ENCODE results near the gene DOCK11. TPM values are rescaled to one million over a fixed set of nuclear protein-coding genes. Genes with fewer than 3 reads are reported as not detected.

DOCK11 gene
- total RNA-seq, 1 experiment from 2014 or later = 2.7 TPM

DNA sequence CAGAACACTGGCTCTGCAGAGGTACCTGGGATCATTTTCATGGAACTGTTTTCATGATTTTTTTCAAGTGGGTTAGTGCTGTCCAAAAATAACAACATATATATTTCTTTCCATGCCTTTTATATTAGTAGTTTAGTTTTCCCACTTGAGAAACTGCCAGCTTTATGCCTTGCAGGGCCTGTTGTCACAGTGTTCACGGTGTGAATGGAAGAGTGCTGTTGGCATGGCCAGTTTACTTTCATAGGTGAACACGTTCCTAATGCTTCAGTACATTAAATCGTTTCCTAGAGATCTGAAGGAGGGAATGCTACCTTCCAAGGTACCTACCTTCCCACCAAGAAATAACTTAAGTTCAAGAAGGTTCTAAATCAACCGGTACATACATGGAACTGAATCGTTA lies 12.6 kb downstream of the DOCK11 start:
- no peaks in the 10 kb centered on the region for H3K27me3 Mint-ChIP-seq (ENCODE audit: insufficient read depth, unreplicated experiment)
- intact Hi-C loops (cut with micrococcal nuclease; ENCODE audit: unreplicated experiment) = no loop called here
- POLR2A ChIA-PET = no interaction called here
- TF ChIP-seq, protein P1, sequence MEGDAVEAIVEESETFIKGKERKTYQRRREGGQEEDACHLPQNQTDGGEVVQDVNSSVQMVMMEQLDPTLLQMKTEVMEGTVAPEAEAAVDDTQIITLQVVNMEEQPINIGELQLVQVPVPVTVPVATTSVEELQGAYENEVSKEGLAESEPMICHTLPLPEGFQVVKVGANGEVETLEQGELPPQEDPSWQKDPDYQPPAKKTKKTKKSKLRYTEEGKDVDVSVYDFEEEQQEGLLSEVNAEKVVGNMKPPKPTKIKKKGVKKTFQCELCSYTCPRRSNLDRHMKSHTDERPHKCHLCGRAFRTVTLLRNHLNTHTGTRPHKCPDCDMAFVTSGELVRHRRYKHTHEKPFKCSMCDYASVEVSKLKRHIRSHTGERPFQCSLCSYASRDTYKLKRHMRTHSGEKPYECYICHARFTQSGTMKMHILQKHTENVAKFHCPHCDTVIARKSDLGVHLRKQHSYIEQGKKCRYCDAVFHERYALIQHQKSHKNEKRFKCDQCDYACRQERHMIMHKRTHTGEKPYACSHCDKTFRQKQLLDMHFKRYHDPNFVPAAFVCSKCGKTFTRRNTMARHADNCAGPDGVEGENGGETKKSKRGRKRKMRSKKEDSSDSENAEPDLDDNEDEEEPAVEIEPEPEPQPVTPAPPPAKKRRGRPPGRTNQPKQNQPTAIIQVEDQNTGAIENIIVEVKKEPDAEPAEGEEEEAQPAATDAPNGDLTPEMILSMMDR (IDR thresholded peaks at IDR 0.05; ENCODE audit: insufficient read depth in 1 of 2, low read depth in 1 of 2, low read length in 1 of 2, severe bottlenecking in 1 of 2, unreplicated experiment in 1 of 2) = no peak
- no peaks in the 10 kb centered on the region for H3K36me3 Mint-ChIP-seq (ENCODE audit: insufficient read depth, unreplicated experiment)
- no peaks in the 10 kb centered on the region for H3K4me1 ChIP-seq
- CTCF ChIA-PET = no interaction called here
- no peaks in the 10 kb centered on the region for H3K36me3 ChIP-seq (ENCODE audit: control insufficient read depth, insufficient read depth, low read length)
- H3K4me1 Mint-ChIP-seq (ENCODE audit: low read depth, unreplicated experiment) = no peaks in the 10 kb centered on the region
- H3K9me3 ChIP-seq = no peaks in the 10 kb centered on the region
- H3K27ac Mint-ChIP-seq (ENCODE audit: unreplicated experiment) = no peak overlapping the region
- DNase-seq = no peak
- H3K9me3 Mint-ChIP-seq (ENCODE audit: unreplicated experiment) = no peaks in the 10 kb centered on the region
- H3K4me3 Mint-ChIP-seq (ENCODE audit: unreplicated experiment) = no peak overlapping the region
- no TSS peak for BruUV-seq (replicated peaks)
- H3K27me3 ChIP-seq (replicated peaks; ENCODE audit: control insufficient read depth, insufficient read depth, low read length) = no peaks in the 10 kb centered on the region
- no peak overlapping the region for H3K4me3 ChIP-seq (ENCODE audit: low read depth, low read length)

DNA sequence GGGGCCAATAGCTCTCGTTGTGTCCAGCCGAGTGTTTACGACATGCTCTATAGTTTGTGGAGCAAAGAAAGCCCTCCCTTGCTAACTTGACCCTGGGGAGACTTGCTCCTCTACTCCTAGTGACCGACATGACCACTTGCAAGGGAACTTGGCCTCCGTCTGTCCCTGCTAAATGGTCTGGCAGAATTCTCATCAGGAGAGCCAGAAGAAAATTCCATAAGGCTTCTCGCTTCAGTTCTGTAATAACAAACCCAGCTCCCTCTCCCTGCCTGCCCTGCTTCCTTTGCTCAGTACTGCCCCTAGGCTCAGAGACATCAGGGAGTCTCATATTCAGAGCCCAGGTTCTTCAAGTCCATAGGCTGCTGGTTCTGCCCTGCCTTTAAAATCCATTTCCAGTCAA lies 13.0 kb downstream of the DOCK11 start:
- intact Hi-C loops (cut with micrococcal nuclease; ENCODE audit: unreplicated experiment) = no loop called here
- Mint-ChIP-seq H3K27me3 (ENCODE audit: insufficient read depth, unreplicated experiment) (no peaks in the 10 kb centered on the region), H3K36me3 (ENCODE audit: insufficient read depth, unreplicated experiment) (no peaks in the 10 kb centered on the region), H3K27ac (ENCODE audit: unreplicated experiment) (no peak overlapping the region), H3K4me3 (ENCODE audit: unreplicated experiment) (no peak overlapping the region), H3K9me3 (ENCODE audit: unreplicated experiment) (no peaks in the 10 kb centered on the region), H3K4me1 (ENCODE audit: low read depth, unreplicated experiment) (no peaks in the 10 kb centered on the region)
- Histone ChIP-seq H3K4me3 (ENCODE audit: low read depth, low read length) (no peak overlapping the region), H3K4me1 (no peaks in the 10 kb centered on the region), H3K36me3 (ENCODE audit: control insufficient read depth, insufficient read depth, low read length) (no peaks in the 10 kb centered on the region), H3K27me3 (replicated peaks; ENCODE audit: control insufficient read depth, insufficient read depth, low read length) (no peaks in the 10 kb centered on the region), H3K9me3 (no peaks in the 10 kb centered on the region)
- ChIA-PET POLR2A (no interaction called here), CTCF (no interaction called here)
- DNase-seq = no peak
- BruUV-seq (replicated peaks) = no TSS peak
- TF ChIP-seq, protein P1 (IDR thresholded peaks at IDR 0.05; ENCODE audit: insufficient read depth in 1 of 2, low read depth in 1 of 2, low read length in 1 of 2, severe bottlenecking in 1 of 2, unreplicated experiment in 1 of 2) = no peak

DNA sequence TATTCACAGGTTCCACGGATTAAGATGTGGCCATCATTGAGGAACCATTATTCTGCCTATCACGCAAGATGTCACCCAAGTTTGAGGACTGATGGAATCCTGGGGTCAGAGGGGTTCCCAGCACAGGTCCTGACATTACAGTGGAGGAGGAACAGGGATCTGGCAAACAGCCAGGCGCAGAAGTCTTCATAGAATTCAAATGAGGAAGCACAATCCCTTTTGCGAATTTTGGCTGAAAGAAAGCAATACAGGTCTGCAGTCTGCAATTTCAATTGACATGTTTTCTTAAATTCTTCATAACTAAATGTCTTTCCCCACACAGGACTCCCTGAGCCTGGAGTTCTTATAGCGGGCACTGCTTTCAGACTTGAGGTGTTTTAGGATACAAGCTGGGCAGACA lies 14.5 kb downstream of the DOCK11 start:
- Histone ChIP-seq H3K36me3 (ENCODE audit: control insufficient read depth, insufficient read depth, low read length) (no peaks in the 10 kb centered on the region), H3K27me3 (replicated peaks; ENCODE audit: control insufficient read depth, insufficient read depth, low read length) (no peaks in the 10 kb centered on the region), H3K4me1 (no peaks in the 10 kb centered on the region), H3K4me3 (ENCODE audit: low read depth, low read length) (no peak overlapping the region), H3K9me3 (no peaks in the 10 kb centered on the region)
- Mint-ChIP-seq H3K27ac (ENCODE audit: unreplicated experiment) (no peak overlapping the region), H3K4me1 (ENCODE audit: low read depth, unreplicated experiment) (no peaks in the 10 kb centered on the region), H3K36me3 (ENCODE audit: insufficient read depth, unreplicated experiment) (no peaks in the 10 kb centered on the region), H3K4me3 (ENCODE audit: unreplicated experiment) (no peak overlapping the region), H3K9me3 (ENCODE audit: unreplicated experiment) (no peaks in the 10 kb centered on the region), H3K27me3 (ENCODE audit: insufficient read depth, unreplicated experiment) (no peaks in the 10 kb centered on the region)
- intact Hi-C loops (cut with micrococcal nuclease; ENCODE audit: unreplicated experiment) = no loop called here
- no TSS peak for BruUV-seq (replicated peaks)
- ChIA-PET POLR2A (no interaction called here), CTCF (no interaction called here)
- no peak for DNase-seq
- TF ChIP-seq, protein P1 (IDR thresholded peaks at IDR 0.05; ENCODE audit: insufficient read depth in 1 of 2, low read depth in 1 of 2, low read length in 1 of 2, severe bottlenecking in 1 of 2, unreplicated experiment in 1 of 2) = no peak
